CD4-positive, alpha-beta memory T cell (primary cell): ENCODE results near the gene RASA2. TPM values are rescaled to one million over a fixed set of nuclear protein-coding genes. Genes with fewer than 3 reads are reported as not detected.

Experiments
- CTCF ChIA-PET: fragments of 350-600 bp; sonication (Branson Sonifier 250); formaldehyde crosslinking; loops from one replicate; lab custom pipeline; 2021; ENCODE audit warnings: inconsistent platforms; ENCODE audit not compliant: partially characterized antibody; lab: Charles Lee
- POLR2A ChIA-PET: fragments of 350-600 bp; sonication (Branson Sonifier 250); formaldehyde crosslinking; loops from one replicate; lab custom pipeline; 2021; ENCODE audit not compliant: partially characterized antibody; lab: Charles Lee
- DNase-seq, 5 donors: peaks; one replicate each; pipeline versions ENCODE4 v3.0.0 to v3.0.0-alpha.2; 2020 to 2022; ENCODE audit warnings: mixed read lengths in 1 of 5
- H3K27ac ChIP-seq: one replicate; pipeline ENCODE4 v1.7.0; 2013; ENCODE audit warnings: low read depth, low read length
- H3K27me3 ChIP-seq: 2 replicates; pipeline ENCODE4 v1.7.0; 2013; ENCODE audit warnings: mild to moderate bottlenecking, low read length, moderate library complexity; ENCODE audit not compliant: insufficient read depth
- H3K36me3 ChIP-seq: 2 replicates; pipeline ENCODE4 v1.7.0; 2013; ENCODE audit warnings: mild to moderate bottlenecking, low read length, moderate library complexity; ENCODE audit not compliant: insufficient read depth
- H3K4me1 ChIP-seq: 2 replicates; pipeline ENCODE4 v1.7.0; 2013; ENCODE audit warnings: mild to moderate bottlenecking, low read length, moderate library complexity; ENCODE audit not compliant: insufficient read depth
- H3K4me3 ChIP-seq, 2 donors: one replicate each; pipeline ENCODE4 v1.7.0; 2013; ENCODE audit warnings: low read length in 2 of 2, mild to moderate bottlenecking in 1 of 2
- H3K9me3 ChIP-seq, 2 donors: one replicate each; pipeline ENCODE4 v1.7.0; 2013; ENCODE audit warnings: low read length in 2 of 2, control low read depth in 1 of 2; ENCODE audit not compliant: control insufficient read depth in 1 of 2
- H3K27ac Mint-ChIP-seq, 7 donors: one replicate each; pipeline ENCODE4 v1.8.0; 2020 to 2021; ENCODE audit warnings: mixed read lengths in 7 of 7, mild to moderate bottlenecking in 6 of 7, inconsistent platforms in 3 of 7, moderate library complexity in 3 of 7
- H3K27me3 Mint-ChIP-seq, 2 donors: one replicate each; pipeline ENCODE4 v1.8.0; 2020 to 2021; ENCODE audit warnings: mixed read lengths in 2 of 2
- H3K36me3 Mint-ChIP-seq, 2 donors: one replicate each; pipeline ENCODE4 v1.8.0; 2020 to 2021; ENCODE audit warnings: mixed read lengths in 2 of 2, inconsistent platforms in 1 of 2, mild to moderate bottlenecking in 1 of 2
- H3K4me1 Mint-ChIP-seq, 4 donors: one replicate each; pipeline ENCODE4 v1.8.0; 2020 to 2021; ENCODE audit warnings: mixed read lengths in 4 of 4, mild to moderate bottlenecking in 1 of 4
- H3K4me3 Mint-ChIP-seq, 8 donors: one replicate each; pipeline ENCODE4 v1.8.0; 2020 to 2021; ENCODE audit warnings: mixed read lengths in 8 of 8, mild to moderate bottlenecking in 7 of 8, moderate library complexity in 6 of 8, inconsistent platforms in 3 of 8
- H3K9me3 Mint-ChIP-seq, 8 donors: one replicate each; pipeline ENCODE4 v1.8.0; 2020 to 2021; ENCODE audit warnings: mixed read lengths in 8 of 8, mild to moderate bottlenecking in 5 of 8, inconsistent platforms in 3 of 8, moderate library complexity in 1 of 8
- intact Hi-C: fragments of 100-400 bp; cut with micrococcal nuclease; formaldehyde crosslinking; loops from one replicate; pipeline ENCODE4 v1.15.1; 2023
- polyA plus RNA-seq, 2 donors: library from polyadenylated mRNA; unstranded; fragments of 300-500 nt; fragmentation: Illumina TruSeq; gene quantifications; one replicate each; pipeline ENCODE4 v1.2.3, GENCODE V29; 2021
- total RNA-seq, 2 experiments: library from RNA; stranded (reverse); gene quantifications; one replicate each; pipeline ENCODE4 v1.2.3, GENCODE V29; 2021

RASA2 gene
- total and polyA plus RNA-seq, 4 experiments from 2014 or later = 29.4 to 80.9 (median 57.0) TPM

DNA sequence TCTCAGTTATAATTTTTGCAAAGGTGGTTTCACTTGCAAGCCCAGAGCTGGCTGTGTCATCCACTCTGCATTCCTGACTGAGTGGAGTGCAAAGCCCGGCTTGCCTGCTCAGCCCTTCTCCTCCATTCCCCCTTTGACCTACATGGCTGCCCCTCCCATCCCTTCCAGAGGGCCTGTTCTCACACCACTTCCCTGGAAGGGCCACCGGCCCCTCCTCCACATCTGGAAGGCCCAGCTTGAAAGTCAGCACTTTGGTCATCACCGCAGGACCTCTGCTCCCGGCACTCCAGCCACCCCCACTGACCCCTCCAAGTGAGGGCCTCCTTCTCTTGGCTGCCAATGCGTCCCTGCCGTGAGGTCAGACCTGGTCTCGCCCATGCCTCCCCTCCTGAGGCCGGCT, 177.2 kb downstream of the RASA2 start:
- Histone ChIP-seq H3K27ac (no peak overlapping the region), H3K27me3 (peaks cover 12% of the 10 kb centered on the region), H3K9me3 (no peaks in the 10 kb centered on the region), H3K4me3 (no peak overlapping the region), H3K4me1 (peaks cover 6% of the 10 kb centered on the region), H3K36me3 (no peaks in the 10 kb centered on the region)
- DNase-seq = no peak
- Mint-ChIP-seq H3K9me3 (peaks cover 0 to 6% (median 5%) of the 10 kb centered on the region in 8 donors), H3K27me3 (peaks cover 25 to 28% of the 10 kb centered on the region in 2 donors), H3K27ac (peak overlapping the region in 2 of 7 donors; percentile 23 to 29), H3K36me3 (peaks cover under 1 to 1% of the 10 kb centered on the region in 2 donors), H3K4me3 (no peak overlapping the region), H3K4me1 (peaks cover 4 to 11% (median 7%) of the 10 kb centered on the region in 4 donors)
- CTCF ChIA-PET = no interaction called here
- POLR2A ChIA-PET = no interaction called here
- intact Hi-C loops = no loop called here

Other genes starting within 250 kb of the RASA2 start
- 10 to 100 TPM; 86.6 to 87.8 TPM for gene ZBTB38, start 118.5 kb upstream of the RASA2 start, total RNA-seq
- gene ZBTB38, start 118.5 kb upstream of the RASA2 start, polyA plus RNA-seq = 100 to 1,000 TPM in 1 of 2 donors, 10 to 100 TPM in 1; 44.1 to 103 TPM